Loucy (cell line): Measurements from ENCODE around the gene CDCA8.

Source experiments
- EZH2phosphoT487 ChIP-seq: fragments of 200-600 bp; IDR thresholded peaks from 2 replicates; pipeline ENCODE4 v1.6.1; 2018; ENCODE audit warnings: antibody characterized with exemption, mild to moderate bottlenecking, moderate library complexity, borderline replicate concordance
- TF ChIP-seq, protein P1 (sequence below): fragments of 200-600 bp; sonication (generic); conservative IDR thresholded peaks from 2 replicates; pipeline ENCODE4 v1.5.1; 2014; ENCODE audit warnings: mild to moderate bottlenecking, antibody characterized with exemption, low read length

DNA sequence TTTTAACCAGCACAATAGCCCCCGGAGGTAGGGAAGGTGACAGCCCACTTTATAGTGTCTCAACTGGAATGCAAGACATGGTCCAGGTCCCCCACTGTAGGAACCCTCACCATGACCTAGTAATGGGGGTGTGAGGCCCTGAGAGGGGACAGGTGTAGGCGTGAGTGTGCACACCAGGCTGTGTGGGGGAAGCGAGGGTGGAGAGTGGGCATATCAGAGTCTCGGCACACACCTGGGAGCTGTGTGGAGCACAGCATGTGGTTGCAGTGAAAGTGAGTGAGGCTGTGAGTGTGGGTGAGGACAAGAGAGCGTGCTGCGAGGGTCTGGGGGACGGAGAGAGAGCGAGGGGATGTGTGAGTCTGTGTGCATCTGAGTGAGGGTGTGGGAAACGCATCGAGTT is 40.5 kb upstream of the CDCA8 start:
- TF ChIP-seq, protein P1, sequence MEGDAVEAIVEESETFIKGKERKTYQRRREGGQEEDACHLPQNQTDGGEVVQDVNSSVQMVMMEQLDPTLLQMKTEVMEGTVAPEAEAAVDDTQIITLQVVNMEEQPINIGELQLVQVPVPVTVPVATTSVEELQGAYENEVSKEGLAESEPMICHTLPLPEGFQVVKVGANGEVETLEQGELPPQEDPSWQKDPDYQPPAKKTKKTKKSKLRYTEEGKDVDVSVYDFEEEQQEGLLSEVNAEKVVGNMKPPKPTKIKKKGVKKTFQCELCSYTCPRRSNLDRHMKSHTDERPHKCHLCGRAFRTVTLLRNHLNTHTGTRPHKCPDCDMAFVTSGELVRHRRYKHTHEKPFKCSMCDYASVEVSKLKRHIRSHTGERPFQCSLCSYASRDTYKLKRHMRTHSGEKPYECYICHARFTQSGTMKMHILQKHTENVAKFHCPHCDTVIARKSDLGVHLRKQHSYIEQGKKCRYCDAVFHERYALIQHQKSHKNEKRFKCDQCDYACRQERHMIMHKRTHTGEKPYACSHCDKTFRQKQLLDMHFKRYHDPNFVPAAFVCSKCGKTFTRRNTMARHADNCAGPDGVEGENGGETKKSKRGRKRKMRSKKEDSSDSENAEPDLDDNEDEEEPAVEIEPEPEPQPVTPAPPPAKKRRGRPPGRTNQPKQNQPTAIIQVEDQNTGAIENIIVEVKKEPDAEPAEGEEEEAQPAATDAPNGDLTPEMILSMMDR, result no peak
- TF ChIP-seq EZH2phosphoT487, result no peak
